Uterus (tissue), 2 donors: Measurements from ENCODE around the gene TM4SF1.

Experiments used
- POLR2A ChIP-seq, 2 donors: fragments of 450-650 bp; IDR thresholded peaks; one replicate each; pipeline ENCODE4 v1.6.1; 2016; ENCODE audit warnings: antibody characterized with exemption in 2 of 2, mild to moderate bottlenecking in 1 of 2, moderate library complexity in 1 of 2
- TF ChIP-seq, protein P1 (sequence below), 4 experiments: fragments of 200-600 bp in 2 of 4; fragments of 450-650 bp in 2 of 4; sonication (generic) in 2 of 4; IDR thresholded peaks; one replicate each; pipeline ENCODE4 v1.5.1; 2016 to 2019; ENCODE audit warnings: antibody characterized with exemption in 4 of 4, mild to moderate bottlenecking in 2 of 4, moderate library complexity in 1 of 4

DNA sequence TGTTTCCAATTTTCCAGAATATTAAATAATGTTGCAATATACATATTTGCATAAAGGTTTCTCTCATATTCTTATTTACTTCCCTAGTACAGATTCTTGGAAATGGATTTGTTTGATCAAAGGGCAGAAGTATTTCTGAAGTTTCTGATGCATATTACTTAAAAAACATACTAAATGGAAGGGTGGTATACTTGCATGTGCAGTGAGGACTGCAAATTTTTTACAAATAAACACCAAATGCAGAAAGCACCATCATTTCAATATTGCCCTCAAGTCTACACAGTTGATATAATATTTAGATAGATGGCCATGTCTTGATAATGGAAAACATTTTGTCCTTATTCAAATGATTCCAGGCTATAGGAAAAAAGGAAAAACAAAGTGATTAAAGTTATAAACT, 56.3 kb downstream of the TM4SF1 start:
- no peak for TF ChIP-seq POLR2A (IDR thresholded peaks at IDR 0.05)
- TF ChIP-seq, protein P1, sequence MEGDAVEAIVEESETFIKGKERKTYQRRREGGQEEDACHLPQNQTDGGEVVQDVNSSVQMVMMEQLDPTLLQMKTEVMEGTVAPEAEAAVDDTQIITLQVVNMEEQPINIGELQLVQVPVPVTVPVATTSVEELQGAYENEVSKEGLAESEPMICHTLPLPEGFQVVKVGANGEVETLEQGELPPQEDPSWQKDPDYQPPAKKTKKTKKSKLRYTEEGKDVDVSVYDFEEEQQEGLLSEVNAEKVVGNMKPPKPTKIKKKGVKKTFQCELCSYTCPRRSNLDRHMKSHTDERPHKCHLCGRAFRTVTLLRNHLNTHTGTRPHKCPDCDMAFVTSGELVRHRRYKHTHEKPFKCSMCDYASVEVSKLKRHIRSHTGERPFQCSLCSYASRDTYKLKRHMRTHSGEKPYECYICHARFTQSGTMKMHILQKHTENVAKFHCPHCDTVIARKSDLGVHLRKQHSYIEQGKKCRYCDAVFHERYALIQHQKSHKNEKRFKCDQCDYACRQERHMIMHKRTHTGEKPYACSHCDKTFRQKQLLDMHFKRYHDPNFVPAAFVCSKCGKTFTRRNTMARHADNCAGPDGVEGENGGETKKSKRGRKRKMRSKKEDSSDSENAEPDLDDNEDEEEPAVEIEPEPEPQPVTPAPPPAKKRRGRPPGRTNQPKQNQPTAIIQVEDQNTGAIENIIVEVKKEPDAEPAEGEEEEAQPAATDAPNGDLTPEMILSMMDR (IDR thresholded peaks at IDR 0.05) = no peak
